Thymus (tissue), 11 donors: ENCODE measurements around the gene HK1. TPM values are rescaled to one million over a fixed set of nuclear protein-coding genes. Genes with fewer than 3 reads are reported as not detected.
A peak's percentile ranks its signal among the peaks of the same experiment; 100 is the strongest.

ENCODE experiments used
- DNase-seq, 9 donors: peaks; one replicate each; pipeline ENCODE4 v3.0.0-alpha.2; 2013; ENCODE audit warnings: low spot score in 9 of 9, low read depth in 6 of 9, missing footprints in 1 of 9
- H3K27ac ChIP-seq, 2 donors: one replicate each; pipeline ENCODE4 v1.5.1; 2013; ENCODE audit warnings: control low read depth in 1 of 2, low read depth in 1 of 2, low read length in 1 of 2, mild to moderate bottlenecking in 1 of 2, moderate library complexity in 1 of 2
- H3K27me3 ChIP-seq, 2 donors: one replicate each; pipeline ENCODE4 v1.5.1; 2013; ENCODE audit warnings: low read length in 1 of 2; ENCODE audit not compliant: control insufficient read depth in 2 of 2, insufficient read depth in 1 of 2
- H3K36me3 ChIP-seq, 2 donors: one replicate each; pipeline ENCODE4 v1.5.1; 2013; ENCODE audit warnings: low read length in 1 of 2, mild to moderate bottlenecking in 1 of 2, moderate library complexity in 1 of 2; ENCODE audit not compliant: control insufficient read depth in 2 of 2, insufficient read depth in 2 of 2
- H3K4me1 ChIP-seq, 2 donors: one replicate each; pipeline ENCODE4 v1.5.1; 2013; ENCODE audit warnings: low read length in 2 of 2; ENCODE audit not compliant: control insufficient read depth in 2 of 2, insufficient read depth in 2 of 2
- H3K4me3 ChIP-seq, 2 donors: one replicate each; pipeline ENCODE4 v1.5.1; 2013; ENCODE audit warnings: low read length in 2 of 2, control low read depth in 1 of 2, mild to moderate bottlenecking in 1 of 2
- H3K9me3 ChIP-seq, 2 donors: one replicate each; pipeline ENCODE4 v1.5.1; 2013; ENCODE audit warnings: low read length in 1 of 2, mild to moderate bottlenecking in 1 of 2; ENCODE audit not compliant: control insufficient read depth in 2 of 2, insufficient read depth in 1 of 2
- WGBS: extraction: QIAGEN DNeasy Blood & Tissue Kit; methylation state at CpG from one replicate; pipeline ENCODE4 v1.1.7; 2013; 5-methylcytosine and 5-hydroxymethylcytosine counted together
- polyA plus RNA-seq: library from polyadenylated mRNA; stranded (reverse); fragments of 200-250 nt; gene quantifications from one replicate; pipeline ENCODE4 v1.2.3, GENCODE V29; 2013
- total RNA-seq: library from RNA; stranded (reverse); fragments of 120-200 nt; gene quantifications from one replicate; pipeline ENCODE4 v1.2.4, GENCODE V29; 2013
- donor health status: healthy.

HK1 gene
- total and polyA plus RNA-seq, 2 donors = 33.7 to 52.6 TPM

DNA sequence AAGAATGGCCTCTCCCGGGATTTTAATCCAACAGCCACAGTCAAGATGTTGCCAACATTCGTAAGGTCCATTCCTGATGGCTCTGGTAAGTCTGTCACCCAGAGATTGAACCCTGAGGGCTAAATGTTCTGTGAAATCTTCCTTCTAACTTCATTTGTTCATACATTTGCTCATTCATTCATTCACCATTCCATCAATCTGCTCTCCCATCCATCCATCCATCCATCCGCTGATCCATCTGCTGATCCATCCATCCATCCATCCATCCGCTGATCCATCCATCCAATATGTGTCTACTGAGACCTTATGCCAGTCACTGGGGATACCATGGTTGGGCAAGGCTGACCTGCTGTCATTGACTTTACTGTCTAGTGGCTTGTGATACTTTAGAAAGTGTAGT, 65.6 kb downstream of the HK1 start:
- Histone ChIP-seq H3K27me3 (no peaks in the 10 kb centered on the region), H3K36me3 (peaks cover 6 to 7% of the 10 kb centered on the region in 2 donors), H3K4me1 (peaks cover 60 to 77% of the 10 kb centered on the region in 2 donors), H3K27ac (peak overlapping the region; percentile 87 to 96), H3K4me3 (no peak overlapping the region), H3K9me3 (no peaks in the 10 kb centered on the region)
- no peak for DNase-seq
- 97% methylated on average over 4 of the region's 4 CpGs for WGBS

DNA sequence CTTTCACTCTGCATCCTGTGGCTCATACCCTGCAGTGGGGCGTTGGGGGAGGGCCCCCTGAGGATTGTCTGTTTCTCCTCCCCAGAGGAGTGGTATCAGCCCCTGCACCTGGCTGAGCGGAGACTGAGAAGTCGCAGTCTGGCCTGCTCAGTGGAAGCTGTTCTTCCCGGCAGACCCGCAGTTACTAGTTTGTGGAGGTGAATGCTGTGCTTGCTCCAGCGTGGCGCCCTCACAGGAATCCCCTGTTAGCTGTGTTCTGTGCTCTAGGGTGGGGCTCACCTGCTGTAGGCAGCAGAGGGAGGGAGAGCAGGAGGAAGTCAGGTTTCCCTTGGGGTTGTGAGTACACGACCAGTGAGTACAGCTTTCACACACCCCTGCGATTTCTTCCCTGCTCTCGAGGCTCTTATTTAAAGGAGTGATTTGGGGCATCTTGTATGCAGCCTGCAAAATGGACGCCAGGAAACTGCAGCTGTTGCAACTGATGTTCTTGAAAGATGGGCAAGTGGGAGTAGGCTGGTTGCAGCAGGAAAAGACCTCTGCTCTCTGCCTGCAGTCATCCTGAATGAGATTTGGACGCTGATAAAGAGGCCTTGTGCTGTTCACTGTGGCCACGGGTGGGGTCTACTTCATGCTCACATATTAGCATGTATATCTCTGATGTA, 66.4 kb downstream of the HK1 start:
- peak overlapping the region; percentile 87 to 96 for H3K27ac ChIP-seq

DNA sequence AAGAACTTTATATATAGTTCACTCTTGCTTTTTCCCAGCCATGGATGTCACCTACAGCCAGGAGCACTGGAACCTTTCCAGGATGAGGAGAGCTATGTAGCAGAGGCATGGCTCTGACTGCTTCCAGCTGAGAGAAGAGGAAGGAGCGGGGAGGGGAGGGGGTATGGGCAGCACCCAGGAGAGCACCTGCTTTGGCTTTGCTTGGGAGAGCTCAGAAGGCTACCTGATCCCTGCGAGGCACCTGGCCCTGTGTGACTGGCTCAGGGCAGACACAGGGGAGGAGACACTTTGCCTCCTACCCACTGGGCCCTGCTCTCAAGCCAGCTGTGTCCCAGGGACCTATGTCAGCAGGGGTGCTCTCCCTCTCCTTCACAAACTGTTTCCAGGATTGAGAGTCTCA, 67.1 kb downstream of the HK1 start:
- WGBS = 38% methylated on average over 2 of the region's 2 CpGs
- Histone ChIP-seq H3K4me3 (no peak overlapping the region), H3K9me3 (no peaks in the 10 kb centered on the region), H3K4me1 (peaks cover 59 to 80% of the 10 kb centered on the region in 2 donors), H3K27ac (peak overlapping the region; percentile 87 to 96), H3K36me3 (peaks cover 14 to 18% of the 10 kb centered on the region in 2 donors), H3K27me3 (no peaks in the 10 kb centered on the region)
- peak in 2 of 9 donors; percentile 34 to 62 for DNase-seq

More for the DNA sequence above, 66.4 kb downstream of the HK1 start:
- peaks cover 9 to 13% of the 10 kb centered on the region in 2 donors for H3K36me3 ChIP-seq
- peak in 6 of 9 donors; percentile 60 to 91 (median 74) for DNase-seq
- 5% methylated on average over 13 of the region's 13 CpGs for WGBS
- H3K4me1 ChIP-seq = peaks cover 62 to 76% of the 10 kb centered on the region in 2 donors
- no peaks in the 10 kb centered on the region for H3K27me3 ChIP-seq
- peak overlapping the region; percentile 3 to 6 for H3K4me3 ChIP-seq
- H3K9me3 ChIP-seq = no peaks in the 10 kb centered on the region

DNA sequence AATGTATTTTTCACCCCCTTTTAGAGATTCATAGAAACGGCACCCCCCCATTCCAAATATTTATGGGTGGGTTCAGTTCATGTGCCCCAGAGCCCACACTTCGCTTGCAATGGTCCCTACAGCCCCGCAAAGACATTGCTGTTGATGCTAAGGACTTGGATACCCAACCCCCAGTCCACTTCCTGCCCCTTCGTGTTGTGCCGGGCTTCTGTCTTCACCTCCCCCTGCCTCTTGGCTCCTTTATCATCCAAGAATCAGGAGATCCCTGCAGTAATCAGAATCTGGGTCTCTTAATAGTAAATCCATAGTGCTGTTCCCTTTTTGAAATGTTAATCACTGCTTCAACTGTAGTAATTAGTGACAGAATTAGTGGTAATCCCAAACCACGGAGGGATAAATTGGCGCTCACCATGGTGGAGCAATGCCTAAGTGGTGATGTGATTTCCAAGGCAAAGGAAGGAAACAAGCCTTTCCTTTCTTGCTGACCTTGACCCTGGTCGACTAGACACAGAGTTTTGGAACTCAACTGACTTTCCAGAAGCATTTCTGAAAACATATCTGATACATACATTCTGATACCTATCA, 67.7 kb downstream of the HK1 start:
- Histone ChIP-seq H3K27ac (peak overlapping the region; percentile 87 to 96), H3K36me3 (peaks cover 14 to 15% of the 10 kb centered on the region in 2 donors), H3K4me1 (peaks cover 59 to 74% of the 10 kb centered on the region in 2 donors), H3K4me3 (no peak overlapping the region), H3K27me3 (no peaks in the 10 kb centered on the region), H3K9me3 (no peaks in the 10 kb centered on the region)
- 66% methylated on average over 8 of the region's 8 CpGs for WGBS
- no peak for DNase-seq

DNA sequence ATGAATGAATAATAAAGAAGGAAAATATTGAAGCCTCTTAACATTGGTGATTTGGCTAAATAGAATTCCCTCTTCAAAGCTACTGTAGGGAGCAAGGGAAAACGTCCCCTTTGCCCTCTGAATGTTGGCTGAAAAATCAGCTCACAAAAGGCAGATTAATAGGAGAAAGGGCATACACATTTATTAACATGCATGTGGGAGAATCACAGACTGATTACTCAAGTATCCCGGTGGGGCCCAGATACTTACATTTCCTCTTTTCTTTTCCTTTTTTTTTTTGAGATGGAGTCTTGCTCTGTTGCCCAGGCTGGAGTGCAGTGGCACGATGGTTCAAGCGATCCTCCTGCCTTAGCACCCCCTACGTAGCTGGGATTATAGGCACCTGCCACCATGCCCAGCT, 68.5 kb downstream of the HK1 start:
- Histone ChIP-seq H3K9me3 (no peaks in the 10 kb centered on the region), H3K27ac (no peak overlapping the region), H3K27me3 (no peaks in the 10 kb centered on the region), H3K4me1 (peaks cover 64 to 69% of the 10 kb centered on the region in 2 donors), H3K36me3 (peaks cover 15 to 17% of the 10 kb centered on the region in 2 donors), H3K4me3 (no peak overlapping the region)
- WGBS = 95% methylated on average over 5 of the region's 5 CpGs
- DNase-seq = no peak

DNA sequence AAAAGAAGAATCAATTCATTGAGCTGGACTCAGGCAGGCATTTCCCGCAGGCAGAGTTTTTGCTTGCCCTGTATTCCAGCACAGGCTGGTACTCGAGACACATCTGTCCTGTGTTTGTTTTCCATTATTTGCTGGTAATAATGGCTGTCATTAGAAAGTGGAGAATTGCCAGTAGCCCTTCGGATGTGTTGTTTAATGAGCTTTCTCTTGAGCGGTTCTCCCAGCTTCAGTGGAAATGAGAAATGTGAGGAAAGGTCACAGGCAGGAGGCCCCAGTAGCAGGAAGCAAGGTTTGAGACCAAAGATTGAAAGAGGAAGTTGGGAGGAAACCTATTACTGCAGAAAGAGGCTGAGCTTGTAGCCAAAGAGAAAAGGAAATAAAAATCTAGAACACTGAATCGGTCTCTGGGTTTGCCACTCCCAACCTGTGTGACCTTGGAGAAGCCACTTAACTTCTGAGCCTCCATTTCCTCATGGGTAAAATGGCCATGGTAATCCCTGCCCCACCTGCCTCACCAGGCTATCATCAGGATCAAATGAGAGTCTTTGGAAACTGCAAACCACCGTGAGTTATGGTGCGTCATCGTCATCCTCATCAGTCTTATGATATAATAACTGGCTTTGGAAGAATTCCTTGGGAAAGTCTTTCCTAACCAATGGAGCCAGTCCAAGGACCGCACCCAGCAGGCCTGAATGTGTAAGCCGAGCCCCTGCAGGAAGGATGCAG, 70.7 kb downstream of the HK1 start:
- WGBS = 76% methylated on average over 10 of the region's 10 CpGs
- peaks cover 64 to 68% of the 10 kb centered on the region in 2 donors for H3K4me1 ChIP-seq

DNA sequence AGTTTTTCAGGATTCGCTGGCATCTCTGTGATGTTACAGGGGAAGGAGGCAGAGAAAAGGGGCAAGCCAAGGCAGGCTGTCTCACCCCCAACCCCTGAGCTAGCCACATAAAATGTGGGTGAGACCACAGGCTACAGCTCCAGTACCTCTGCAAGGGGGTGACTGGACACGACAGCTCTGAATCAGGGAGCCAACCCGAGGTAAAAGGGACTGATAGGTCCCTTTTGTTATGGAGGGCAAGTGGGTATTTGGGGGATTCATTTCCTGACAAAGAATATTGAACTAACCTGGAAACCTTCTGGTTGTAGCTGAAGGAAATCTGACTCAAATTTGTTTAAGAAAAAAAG, 71.2 kb downstream of the HK1 start:
- H3K9me3 ChIP-seq = peaks cover 0 to 3% of the 10 kb centered on the region in 2 donors
- no peak for DNase-seq
- H3K36me3 ChIP-seq = peaks cover 11 to 15% of the 10 kb centered on the region in 2 donors
- peak overlapping the region; percentile 46 to 64 for H3K27ac ChIP-seq
- no peak overlapping the region for H3K4me3 ChIP-seq
- H3K4me1 ChIP-seq = peaks cover 59 to 68% of the 10 kb centered on the region in 2 donors
- 95% methylated on average over 3 of the region's 3 CpGs for WGBS
- H3K27me3 ChIP-seq = no peaks in the 10 kb centered on the region

More for the DNA sequence above, 70.7 kb downstream of the HK1 start:
- Histone ChIP-seq H3K27me3 (no peaks in the 10 kb centered on the region), H3K9me3 (no peaks in the 10 kb centered on the region), H3K4me3 (no peak overlapping the region), H3K36me3 (peaks cover 13 to 15% of the 10 kb centered on the region in 2 donors), H3K27ac (peak overlapping the region; percentile 56 to 64)
- peak in 1 of 9 donors; percentile 63 for DNase-seq

DNA sequence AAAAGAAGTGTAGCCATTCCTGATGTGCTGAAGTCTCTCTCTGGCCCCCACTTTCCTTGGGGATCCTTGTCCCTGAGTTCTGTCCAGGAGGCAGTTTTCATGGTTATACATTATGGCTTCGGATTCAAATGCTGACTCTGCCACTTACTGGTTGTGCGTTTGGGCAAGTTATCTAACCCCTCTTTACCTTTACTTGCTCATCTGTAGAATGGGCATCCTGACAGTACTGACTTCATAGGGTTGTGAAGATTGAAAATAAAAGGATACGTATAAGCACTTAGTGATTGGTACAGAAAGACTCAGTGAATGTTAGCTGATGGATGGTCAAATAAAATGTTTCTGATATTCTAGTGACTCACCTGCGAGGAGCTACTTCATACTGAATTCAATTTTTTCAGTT, 73.3 kb downstream of the HK1 start:
- DNase-seq = no peak
- H3K4me3 ChIP-seq = no peak overlapping the region
- H3K27me3 ChIP-seq = no peaks in the 10 kb centered on the region
- peaks cover 11% of the 10 kb centered on the region in 2 donors for H3K36me3 ChIP-seq
- no peak overlapping the region for H3K27ac ChIP-seq
- peaks cover 40 to 52% of the 10 kb centered on the region in 2 donors for H3K4me1 ChIP-seq
- WGBS = 97% methylated on average over 4 of the region's 4 CpGs
- H3K9me3 ChIP-seq = peaks cover 0 to 6% of the 10 kb centered on the region in 2 donors
